GM19025 (cell line): Measurements from ENCODE around the gene ACACA.

Experiments used
- ATAC-seq: cut with Tn5 transposase; IDR thresholded peaks from one replicate; pipeline ENCODE4 v1.9.1; 2021; ENCODE audit warnings: mild to moderate bottlenecking, low read depth, moderate library complexity; ENCODE audit not compliant: unreplicated experiment

Gene ACACA

GRCh38 chr17:37142294-37142896, 264.2 kb downstream of the ACACA start:
- no peak for ATAC-seq

- no peak for ATAC-seq
Observed at GRCh38 chr17:37138571-37139120, 268.0 kb downstream of the ACACA start.

GRCh38 chr17:37137906-37138514, 268.6 kb downstream of the ACACA start:
- ATAC-seq = no peak

GRCh38 chr17:37137070-37137610, 269.5 kb downstream of the ACACA start:
- ATAC-seq = no peak

- no peak for ATAC-seq
Observed at GRCh38 chr17:37135576-37135975, 271.1 kb downstream of the ACACA start.

GRCh38 chr17:37134050-37134449, 272.6 kb downstream of the ACACA start:
- no peak for ATAC-seq

GRCh38 chr17:37133136-37133535, 273.5 kb downstream of the ACACA start:
- ATAC-seq = no peak

GRCh38 chr17:37131669-37132611, 274.7 kb downstream of the ACACA start:
- no peak for ATAC-seq

GRCh38 chr17:37130984-37131446, 275.6 kb downstream of the ACACA start:
- no peak for ATAC-seq

GRCh38 chr17:37124821-37125173, 281.8 kb downstream of the ACACA start:
- no peak for ATAC-seq

GRCh38 chr17:37123941-37124820, 282.5 kb downstream of the ACACA start:
- no peak for ATAC-seq

- no peak for ATAC-seq
Observed at GRCh38 chr17:37123386-37123785, 283.2 kb downstream of the ACACA start.

GRCh38 chr17:37121616-37122015, 285.0 kb downstream of the ACACA start:
- no peak for ATAC-seq

GRCh38 chr17:37118366-37119137, 288.1 kb downstream of the ACACA start:
- ATAC-seq = no peak

- ATAC-seq = no peak
Observed at GRCh38 chr17:37117373-37118142, 289.1 kb downstream of the ACACA start.

- no peak for ATAC-seq
Observed at GRCh38 chr17:37116671-37117185, 289.9 kb downstream of the ACACA start.

- no peak for ATAC-seq
Observed at GRCh38 chr17:37111329-37111728, 295.3 kb downstream of the ACACA start.

GRCh38 chr17:37110746-37111145, 295.9 kb downstream of the ACACA start:
- ATAC-seq = no peak
